ENCODE measurements around the gene RYR1. TPM values are rescaled to one million over a fixed set of nuclear protein-coding genes. Genes with fewer than 3 reads are reported as not detected.

The RYR1 gene
- total RNA-seq, 2 experiments from 2014 or later: 0.54 to 1.4 TPM

GRCh38 chr19:38483016-38483630 lies 49.6 kb downstream of the RYR1 start:
- no peak overlapping the region for H2AFZ ChIP-seq (ENCODE audit: low read length)
- intact Hi-C loops (cut with micrococcal nuclease; ENCODE audit: unreplicated experiment): no loop called here
- H3K27ac ChIP-seq (ENCODE audit: low read depth, low read length, poor library complexity, severe bottlenecking): no peak overlapping the region
- H3K79me2 ChIP-seq (ENCODE audit: insufficient read depth, low read depth, low read length): no peaks in the 10 kb centered on the region
- no peaks in the 10 kb centered on the region for H3K9me2 ChIP-seq (ENCODE audit: insufficient read depth, low read length)
- CTCF ChIA-PET (ENCODE audit: unreplicated experiment): no interaction called here
- H3K4me2 ChIP-seq (ENCODE audit: low read length): no peak overlapping the region
- H3K4me3 ChIP-seq (ENCODE audit: low read depth, low read length, poor library complexity, severe bottlenecking): no peak overlapping the region
- TF ChIP-seq CTCF (conservative IDR thresholded peaks at IDR 0.05; ENCODE audit: low read length) (no peak), EZH2phosphoT487 (IDR thresholded peaks at IDR 0.05; ENCODE audit: borderline replicate concordance, low read depth, low read length) (no peak)
- no TSS peak for BruUV-seq (replicated peaks)
- no peaks in the 10 kb centered on the region for H3K4me1 ChIP-seq (ENCODE audit: insufficient read depth, low read length, poor library complexity, severe bottlenecking)
- no peaks in the 10 kb centered on the region for H3K36me3 ChIP-seq (ENCODE audit: insufficient read depth, low read length)
- H3K9me3 ChIP-seq (ENCODE audit: low read length): no peaks in the 10 kb centered on the region
- no peak for DNase-seq (ENCODE audit: low spot score)
- no peaks in the 10 kb centered on the region for H4K20me1 ChIP-seq (ENCODE audit: insufficient read depth, low read length)
- POLR2A ChIA-PET: no interaction called here

GRCh38 chr19:38484747-38485146 lies 51.3 kb downstream of the RYR1 start:
- DNase-seq (ENCODE audit: low spot score): no peak
- TF ChIP-seq CTCF (conservative IDR thresholded peaks at IDR 0.05; ENCODE audit: low read length): no peak
- no peak for TF ChIP-seq EZH2phosphoT487 (IDR thresholded peaks at IDR 0.05; ENCODE audit: borderline replicate concordance, low read depth, low read length)
- no peaks in the 10 kb centered on the region for H4K20me1 ChIP-seq (ENCODE audit: insufficient read depth, low read length)
- intact Hi-C loops (cut with micrococcal nuclease; ENCODE audit: unreplicated experiment): no loop called here
- no TSS peak for BruUV-seq (replicated peaks)
- no peak overlapping the region for H2AFZ ChIP-seq (ENCODE audit: low read length)
- H3K4me2 ChIP-seq (ENCODE audit: low read length): no peak overlapping the region
- H3K79me2 ChIP-seq (ENCODE audit: insufficient read depth, low read depth, low read length): no peaks in the 10 kb centered on the region
- H3K4me1 ChIP-seq (ENCODE audit: insufficient read depth, low read length, poor library complexity, severe bottlenecking): no peaks in the 10 kb centered on the region
- ChIA-PET CTCF (ENCODE audit: unreplicated experiment) (no interaction called here), POLR2A (interaction anchor here (0.7 kb wide), 1 partner anchor 196 kb away, joined by 12 read pairs; no protein-coding TSS in a partner anchor)
- no peak overlapping the region for H3K27ac ChIP-seq (ENCODE audit: low read depth, low read length, poor library complexity, severe bottlenecking)
- H3K36me3 ChIP-seq (ENCODE audit: insufficient read depth, low read length): no peaks in the 10 kb centered on the region
- H3K4me3 ChIP-seq (ENCODE audit: low read depth, low read length, poor library complexity, severe bottlenecking): no peak overlapping the region
- H3K9me3 ChIP-seq (ENCODE audit: low read length): no peaks in the 10 kb centered on the region
- no peaks in the 10 kb centered on the region for H3K9me2 ChIP-seq (ENCODE audit: insufficient read depth, low read length)

- CTCF ChIA-PET (ENCODE audit: unreplicated experiment): no interaction called here
- Histone ChIP-seq H3K9me2 (ENCODE audit: insufficient read depth, low read length) (no peaks in the 10 kb centered on the region), H3K4me1 (ENCODE audit: insufficient read depth, low read length, poor library complexity, severe bottlenecking) (no peaks in the 10 kb centered on the region), H3K4me2 (ENCODE audit: low read length) (no peak overlapping the region), H3K9me3 (ENCODE audit: low read length) (no peaks in the 10 kb centered on the region), H3K4me3 (ENCODE audit: low read depth, low read length, poor library complexity, severe bottlenecking) (no peak overlapping the region), H3K27ac (ENCODE audit: low read depth, low read length, poor library complexity, severe bottlenecking) (no peak overlapping the region), H3K79me2 (ENCODE audit: insufficient read depth, low read depth, low read length) (no peaks in the 10 kb centered on the region), H2AFZ (ENCODE audit: low read length) (no peak overlapping the region), H4K20me1 (ENCODE audit: insufficient read depth, low read length) (no peaks in the 10 kb centered on the region), H3K36me3 (ENCODE audit: insufficient read depth, low read length) (no peaks in the 10 kb centered on the region)
- intact Hi-C loops (cut with micrococcal nuclease; ENCODE audit: unreplicated experiment): no loop called here
- POLR2A ChIA-PET: no interaction called here
- no peak for TF ChIP-seq CTCF (conservative IDR thresholded peaks at IDR 0.05; ENCODE audit: low read length)
- no peak for TF ChIP-seq EZH2phosphoT487 (IDR thresholded peaks at IDR 0.05; ENCODE audit: borderline replicate concordance, low read depth, low read length)
- no peak for DNase-seq (ENCODE audit: low spot score)
- no TSS peak for BruUV-seq (replicated peaks)
Measured at GRCh38 chr19:38485541-38486285, 52.2 kb downstream of the RYR1 start.

Measured in OCI-LY7 (cell line).